HG03520 (cell line): ENCODE data around the gene DLK2.
"Not testable (repeated sequence)": the region's sequence is repeated elsewhere in the genome, so short reads cannot be mapped to it uniquely, and the experiment has no call there.

ENCODE experiments used
- ATAC-seq: cut with Tn5 transposase; IDR thresholded peaks from one replicate; pipeline ENCODE4 v1.9.1; 2021; ENCODE audit warnings: mild to moderate bottlenecking, moderate library complexity; ENCODE audit not compliant: unreplicated experiment

Gene DLK2

GRCh38 chr6:43428874-43429273 is 26.5 kb downstream of the DLK2 start:
- no peak for ATAC-seq

GRCh38 chr6:43428112-43428570 is 27.2 kb downstream of the DLK2 start:
- ATAC-seq, result no peak

GRCh38 chr6:43427406-43428111 is 27.8 kb downstream of the DLK2 start, which contains the start of gene ABCC10:
TSS of gene ABCC10 (plus strand) at chr6:43427541. CDS start at chr6:43427979, 438 bp downstream.
- peak; percentile 95 for ATAC-seq

GRCh38 chr6:43426928-43427405 is 28.4 kb downstream of the DLK2 start:
- ATAC-seq, result no peak

- not testable (repeated sequence) for ATAC-seq
These were observed 30.3 kb downstream of the DLK2 start for GRCh38 chr6:43425083-43425482.

- ATAC-seq, result no peak
These were observed 33.5 kb downstream of the DLK2 start for GRCh38 chr6:43421831-43422230.

- no peak for ATAC-seq
These were observed 35.2 kb downstream of the DLK2 start for GRCh38 chr6:43420012-43420709.

- ATAC-seq, result no peak
These were observed 38.4 kb downstream of the DLK2 start for GRCh38 chr6:43416935-43417334.

- ATAC-seq, result not testable (repeated sequence)
These were observed 40.1 kb downstream of the DLK2 start for GRCh38 chr6:43415275-43415674.

GRCh38 chr6:43413002-43413401 is 42.3 kb downstream of the DLK2 start:
- no peak for ATAC-seq

GRCh38 chr6:43412541-43412940 is 42.8 kb downstream of the DLK2 start:
- no peak for ATAC-seq

GRCh38 chr6:43410776-43411175 is 44.6 kb downstream of the DLK2 start:
- not testable (repeated sequence) for ATAC-seq

GRCh38 chr6:43408259-43408658 is 47.1 kb downstream of the DLK2 start:
- no peak for ATAC-seq

GRCh38 chr6:43407296-43407695 is 48.1 kb downstream of the DLK2 start:
- ATAC-seq, result no peak

GRCh38 chr6:43405354-43405753 is 50.0 kb downstream of the DLK2 start:
- ATAC-seq, result no peak

- ATAC-seq, result no peak
These were observed 52.5 kb downstream of the DLK2 start for GRCh38 chr6:43402820-43403219.

- no peak for ATAC-seq
These were observed 53.6 kb downstream of the DLK2 start for GRCh38 chr6:43401730-43402129.
